Frontal cortex (tissue), 4 donors: ENCODE results near the gene SLC10A3. TPM values are rescaled to one million over a fixed set of nuclear protein-coding genes. Genes with fewer than 3 reads are reported as not detected.

Experiments
- DNase-seq, 2 donors: peaks; one replicate each; pipeline ENCODE4 v3.0.0; 2012; ENCODE audit warnings: low spot score in 2 of 2
- FAIRE-seq: peaks from 2 replicates; lab custom pipeline; 2012; peaks lifted over from hg19 to GRCh38; lab: Jason Lieb, UNC
- total RNA-seq: library from RNA; depleted of rRNA; stranded (reverse); fragments of >200 nt; gene quantifications from one replicate; pipeline ENCODE4 v1.2.3, GENCODE V29; 2014
- donor health status: control.
- donor health status: control.
- donor health status: control.

SLC10A3 gene
- 2.4 TPM for total RNA-seq

GRCh38 chrX:154490414-154491083 is at the start of gene SLC10A3:
Gene SLC10A3 (minus strand): TSS chrX:154490629. CDS start chrX:154488940, 1,689 bp downstream.
- DNase-seq (peak; percentile 91 to 93), FAIRE-seq (no peak)

DNA sequence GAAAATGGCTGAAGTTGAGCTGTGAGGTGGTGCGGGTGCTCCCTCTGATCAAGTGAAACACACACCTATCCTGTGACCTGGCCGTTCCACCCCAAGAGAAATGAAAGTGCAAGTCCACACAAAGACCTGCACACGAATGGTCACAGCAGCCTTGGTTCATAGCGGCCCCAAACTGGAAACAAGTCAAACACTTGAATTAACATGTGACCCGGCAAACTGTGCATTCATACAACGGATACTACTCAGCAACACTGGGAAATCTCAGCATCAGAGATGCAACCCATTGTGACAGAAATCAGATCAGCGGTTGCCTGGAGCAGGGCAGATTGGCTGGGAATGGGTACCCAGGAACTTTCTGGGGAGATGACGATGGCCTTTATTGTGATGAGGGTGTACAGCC is 48.6 kb upstream of the SLC10A3 start:
- no peak for FAIRE-seq
- no peak for DNase-seq

DNA sequence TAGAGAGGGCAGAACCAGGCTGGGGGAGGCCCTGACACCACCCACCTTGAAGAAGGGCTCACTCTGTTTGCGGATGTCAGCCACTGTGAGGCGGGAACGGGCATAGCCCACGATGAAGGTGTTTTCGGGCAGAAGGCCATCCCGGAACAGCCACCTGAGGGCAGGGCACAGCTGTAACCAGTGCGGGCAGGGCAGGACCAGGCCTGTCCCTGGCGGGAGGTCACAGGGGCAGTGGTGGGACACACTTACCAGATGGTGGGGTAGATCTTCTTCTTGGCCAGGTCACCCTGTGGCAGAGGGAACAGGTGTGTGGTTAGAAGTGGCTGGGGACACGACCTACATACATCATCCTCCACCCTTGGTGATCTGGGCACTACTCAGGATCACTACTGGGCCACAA is 45.5 kb upstream of the SLC10A3 start:
- no peak for FAIRE-seq
- DNase-seq, result no peak

DNA sequence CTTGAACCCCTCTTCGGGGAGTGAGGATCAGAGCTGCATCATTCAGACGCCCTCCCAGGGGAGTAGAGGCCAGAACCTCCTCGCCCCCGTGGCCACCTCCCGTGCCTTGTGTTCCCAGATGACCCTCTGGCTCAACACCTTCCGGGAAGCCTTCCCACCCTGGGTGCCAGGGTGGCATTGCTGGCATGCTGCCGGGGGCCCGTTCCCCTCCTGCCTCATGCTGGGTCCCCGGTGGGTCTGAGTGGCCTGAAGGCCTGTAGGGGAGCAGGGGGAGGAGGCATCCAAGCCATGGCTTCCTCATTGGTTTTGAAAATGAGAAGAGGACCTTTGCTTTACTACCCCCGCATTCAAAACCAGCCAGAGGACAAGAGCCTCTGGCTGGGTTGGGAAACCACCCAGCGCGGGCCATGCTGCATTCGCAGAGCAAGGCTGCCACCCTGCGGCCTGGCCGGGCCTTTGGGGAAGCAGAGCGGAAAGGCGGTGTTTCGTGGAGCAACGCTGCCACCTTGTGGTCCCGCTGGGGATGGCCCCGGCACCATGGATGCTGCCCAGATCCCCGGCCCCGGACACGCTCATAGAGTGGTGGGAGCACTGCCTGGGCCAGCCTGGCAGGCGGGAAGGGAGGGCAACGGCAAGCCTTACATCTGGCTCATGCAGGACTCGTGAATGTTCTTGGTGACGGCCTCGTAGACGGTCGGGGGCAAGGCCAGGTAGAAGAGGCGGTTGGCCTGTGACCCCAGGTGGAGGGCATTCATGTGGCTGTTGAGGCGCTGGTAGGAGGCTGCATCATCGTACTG is 44.3 kb upstream of the SLC10A3 start:
- FAIRE-seq (no peak), DNase-seq (peak; percentile 86)

GRCh38 chrX:154532690-154533089 is 42.3 kb upstream of the SLC10A3 start:
- FAIRE-seq, result no peak

DNA sequence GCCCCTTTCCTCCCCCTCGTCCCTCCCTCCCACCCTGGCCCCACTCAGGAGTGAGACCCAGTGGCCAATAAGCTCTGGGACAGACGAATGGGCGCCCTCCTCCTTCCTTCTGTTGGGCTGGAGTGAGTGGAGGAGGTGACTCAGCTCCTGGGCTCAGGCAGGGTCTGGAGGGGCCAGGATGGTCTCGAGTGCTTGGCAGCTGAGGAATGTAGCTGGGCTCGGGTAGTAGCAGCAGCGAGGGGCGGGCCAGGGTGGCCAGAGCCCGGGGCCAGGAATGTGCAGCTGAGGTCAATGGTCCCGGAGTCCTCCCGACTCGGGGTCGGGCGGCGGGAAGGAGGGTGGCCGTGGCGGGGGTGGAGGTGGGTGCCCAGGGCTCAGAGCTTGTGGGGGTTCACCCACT is 41.2 kb upstream of the SLC10A3 start:
- no peak for DNase-seq
- FAIRE-seq, result no peak

More at GRCh38 chrX:154532690-154533089, 42.3 kb upstream of the SLC10A3 start:
- DNase-seq, result no peak

DNA sequence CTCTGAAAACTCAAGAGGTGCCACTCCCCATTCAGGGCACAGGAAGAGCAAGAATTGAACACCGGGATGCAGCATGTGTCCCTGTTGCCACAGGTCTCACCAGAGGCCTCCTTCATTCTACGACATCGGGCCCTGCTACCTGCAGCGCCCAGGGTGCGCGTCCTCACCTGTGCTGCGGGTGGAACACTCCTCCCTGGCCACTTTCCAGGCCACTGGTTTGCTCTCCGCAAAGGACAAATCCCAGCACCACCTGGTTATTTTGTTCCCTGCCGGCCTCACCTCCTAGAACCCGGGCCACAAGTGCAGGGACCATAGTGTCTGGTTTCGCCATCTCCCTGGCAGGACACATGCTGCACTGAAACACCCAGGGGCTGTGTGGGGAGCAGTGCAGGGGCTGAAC is 39.9 kb upstream of the SLC10A3 start:
- FAIRE-seq (no peak), DNase-seq (no peak)

DNA sequence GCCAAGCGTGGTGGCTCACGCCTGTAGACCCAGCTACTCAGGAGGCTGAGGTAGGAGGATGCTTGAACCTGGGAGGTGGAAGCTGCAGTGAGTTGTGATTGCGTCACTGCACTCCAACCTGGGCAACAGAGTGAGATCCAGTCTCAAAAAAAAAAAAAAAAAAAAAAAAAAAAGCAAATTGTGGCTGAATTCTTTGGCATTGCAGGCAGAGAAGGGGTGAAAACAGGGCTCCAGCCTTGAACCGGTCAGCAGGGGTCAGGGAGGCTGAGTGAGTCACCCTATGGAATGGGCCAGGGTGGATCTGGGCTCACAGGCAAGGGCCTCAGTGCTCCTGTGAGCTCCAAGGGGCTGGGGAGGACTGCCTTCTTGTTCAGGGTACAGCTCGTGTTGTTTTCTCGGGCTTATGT is 38.8 kb upstream of the SLC10A3 start:
- DNase-seq, result no peak
- no peak for FAIRE-seq

- peak; percentile 53 to 62 for DNase-seq
- FAIRE-seq, result no peak
These were observed 36.7 kb upstream of the SLC10A3 start for GRCh38 chrX:154526901-154527675.

DNA sequence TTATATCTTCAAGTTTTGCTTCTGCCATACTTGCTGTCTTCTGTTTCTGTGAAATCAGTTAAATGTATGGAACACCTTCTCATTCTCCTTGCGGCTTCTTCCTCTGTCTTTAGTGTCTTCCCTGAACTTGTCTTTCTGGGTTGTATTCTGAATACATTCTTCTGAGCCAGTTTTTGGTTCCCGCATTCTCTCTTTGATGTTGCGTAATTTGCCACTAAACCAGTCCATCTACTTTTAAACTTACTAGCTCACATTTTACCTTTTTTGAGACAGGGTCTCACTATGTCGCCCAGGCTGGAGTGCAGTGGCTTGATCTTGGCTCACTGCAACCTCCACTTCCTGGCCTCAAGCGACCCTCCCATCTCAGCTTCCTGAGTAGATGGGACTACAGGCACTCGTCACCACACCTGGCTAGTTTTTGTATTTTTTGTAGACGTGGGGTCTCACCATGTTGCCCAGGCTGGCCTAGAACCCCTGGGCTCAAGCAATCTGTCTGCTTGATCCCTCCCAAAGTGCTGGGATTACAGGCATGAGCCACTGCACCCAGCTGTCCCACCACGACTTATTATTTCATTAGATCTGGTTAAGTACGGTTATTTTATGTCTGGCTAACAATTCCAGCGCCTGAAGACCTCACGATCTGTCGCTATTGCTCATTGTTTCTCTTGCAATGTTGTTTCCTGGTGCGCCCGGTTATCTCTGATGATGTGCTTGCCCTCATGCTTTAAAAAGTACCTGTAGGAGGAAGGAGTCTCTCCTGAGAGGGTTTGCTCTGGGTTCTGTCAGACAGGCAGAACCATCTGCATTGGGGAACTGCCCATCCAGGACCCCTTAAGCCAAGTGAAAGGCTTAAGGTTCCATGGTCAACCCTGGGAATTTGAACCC is 35.4 kb upstream of the SLC10A3 start:
- no peak for DNase-seq
- no peak for FAIRE-seq

- no peak for FAIRE-seq
- DNase-seq, result no peak
These were observed 29.0 kb upstream of the SLC10A3 start for GRCh38 chrX:154519389-154519788.

GRCh38 chrX:154517101-154517781 is 26.8 kb upstream of the SLC10A3 start:
- no peak for DNase-seq
- no peak for FAIRE-seq

DNA sequence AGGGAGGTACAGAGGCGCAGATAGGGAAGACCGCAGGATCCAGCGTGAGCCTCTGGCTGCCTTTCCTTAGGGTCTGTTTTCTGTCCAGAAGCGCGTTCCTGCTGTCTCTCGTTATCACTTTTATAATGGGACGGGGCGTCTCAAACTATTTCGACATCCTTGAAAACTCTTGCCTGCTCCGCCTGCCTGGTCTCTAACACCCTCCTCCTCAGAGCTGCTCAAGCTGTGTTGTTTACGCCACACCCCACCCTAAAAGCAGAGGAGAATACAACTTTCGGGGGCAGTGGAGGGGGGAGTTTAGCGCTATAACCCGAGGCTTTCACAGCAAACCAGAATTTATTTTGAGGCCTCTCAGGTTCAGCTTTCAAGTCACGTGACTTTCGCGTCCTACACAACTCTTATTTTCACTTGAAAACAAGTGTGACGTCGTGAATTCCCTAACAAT is 26.2 kb upstream of the SLC10A3 start:
- DNase-seq, result no peak
- no peak for FAIRE-seq

DNA sequence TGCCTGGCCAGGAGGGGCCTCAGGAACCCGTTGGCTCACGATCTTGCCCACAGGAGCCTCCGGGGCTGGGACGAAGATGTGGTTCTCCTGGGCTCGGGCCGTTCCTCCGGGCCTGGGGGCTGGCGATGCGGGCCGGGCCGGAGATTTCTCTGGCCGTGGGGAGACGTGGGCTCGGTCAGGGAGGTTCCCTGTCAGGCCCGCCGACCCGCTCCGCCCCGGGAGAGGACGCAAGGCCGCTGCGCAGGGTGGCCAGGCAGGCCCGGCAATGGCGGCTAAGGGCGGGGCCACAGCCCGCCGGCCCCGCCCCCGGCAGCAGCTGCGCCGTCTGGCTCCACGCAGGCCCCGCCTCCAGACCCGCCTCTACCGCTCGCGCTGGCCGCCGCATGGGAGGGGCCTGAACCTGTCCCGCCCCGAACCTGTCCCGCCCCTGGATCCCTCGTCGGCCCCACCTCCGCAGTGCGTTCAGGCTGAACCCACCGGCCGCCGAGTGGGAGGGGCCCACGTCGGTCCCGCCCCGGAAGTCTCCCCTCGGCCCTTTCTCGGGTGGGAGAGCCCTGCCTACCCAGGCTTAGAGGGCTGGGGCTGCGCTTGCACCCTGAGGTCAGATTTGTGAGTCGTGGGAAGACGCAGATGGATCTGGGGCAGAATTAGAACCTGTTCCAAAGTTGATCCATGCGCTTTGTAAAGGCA is 25.7 kb upstream of the SLC10A3 start, which contains the start of gene FAM3A:
FAM3A (minus strand) TSS at position 267 of the 690 bp plus-strand sequence. CDS start 460 bp downstream, outside the sequence.
- FAIRE-seq, result no peak
- peak; percentile 79 to 83 for DNase-seq

DNA sequence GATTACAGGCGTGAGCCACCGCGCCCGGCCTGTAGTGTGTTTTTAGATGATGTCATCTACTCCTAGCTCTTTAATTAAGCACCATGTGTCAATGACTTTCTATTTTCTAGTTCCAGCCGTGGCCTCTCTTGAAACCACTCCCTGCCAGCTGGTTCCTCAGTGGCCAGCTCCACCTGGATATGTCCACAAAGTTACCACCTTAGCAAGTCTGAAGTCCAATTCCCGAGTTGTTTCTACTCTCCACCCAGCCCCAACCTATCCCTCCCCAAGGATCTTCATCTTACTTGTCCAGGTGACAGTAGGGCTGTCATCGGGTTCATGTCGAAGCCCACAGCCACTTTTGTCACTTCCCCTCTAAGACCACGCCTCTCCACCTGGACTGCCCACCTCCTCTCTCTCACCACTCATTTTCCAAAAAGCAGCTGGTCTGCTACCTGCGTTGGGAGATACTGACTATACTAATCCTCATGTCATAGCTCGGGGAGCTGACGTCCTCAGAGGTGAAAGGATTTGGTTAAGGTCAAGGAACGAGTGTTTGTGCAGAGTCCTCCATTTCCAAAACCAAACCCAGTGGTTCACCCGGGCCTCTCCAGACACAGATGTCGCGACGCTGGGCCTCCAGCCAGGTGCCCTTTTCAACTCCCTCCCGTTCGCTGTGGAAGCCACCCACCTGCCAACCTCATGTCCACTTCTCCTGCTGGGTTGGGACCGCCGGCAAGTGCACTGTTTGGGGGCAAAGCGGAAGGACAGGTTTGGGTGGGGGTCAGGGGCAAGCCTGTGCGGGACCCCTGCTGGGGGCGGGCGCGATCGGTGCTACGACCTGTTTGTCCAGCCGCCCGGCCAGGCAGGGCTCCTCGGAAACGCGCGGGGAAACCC is 24.9 kb upstream of the SLC10A3 start:
- DNase-seq (no peak), FAIRE-seq (no peak)

GRCh38 chrX:154513716-154514115 is 23.3 kb upstream of the SLC10A3 start:
- FAIRE-seq, result no peak
- no peak for DNase-seq

DNA sequence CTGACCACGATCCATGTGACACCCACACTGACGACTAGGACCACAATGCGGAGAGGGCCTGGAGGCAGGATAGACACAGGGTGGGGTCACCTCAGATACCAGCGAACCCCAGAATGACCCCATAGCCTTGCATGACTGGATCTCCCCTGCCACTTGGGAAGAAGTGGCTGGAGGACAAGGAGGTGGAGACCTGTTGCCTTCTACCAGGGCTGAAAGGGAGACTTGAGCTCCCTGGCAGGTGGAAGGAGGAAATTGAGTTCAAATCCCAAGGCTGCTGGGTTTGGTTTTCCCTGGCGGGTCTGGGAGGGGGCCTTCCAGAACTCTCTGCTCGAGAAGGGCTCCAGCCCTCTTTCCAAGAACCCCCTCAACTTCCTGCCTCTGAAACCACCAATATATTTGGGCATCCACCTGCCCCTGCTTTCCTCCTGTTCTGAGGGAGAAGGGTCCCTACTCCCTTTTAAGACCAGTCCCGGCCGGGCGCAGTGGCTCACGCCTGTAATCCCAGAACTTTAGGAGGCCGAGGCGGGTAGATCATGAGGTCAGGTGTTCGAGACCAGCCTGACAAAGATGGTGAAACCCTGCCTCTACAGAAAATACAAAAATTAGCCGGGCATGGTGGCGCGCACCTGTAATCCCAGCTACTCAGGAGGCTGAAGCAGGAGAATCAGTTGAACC is 22.6 kb upstream of the SLC10A3 start:
- DNase-seq (no peak), FAIRE-seq (no peak)
